ENCODE data around the gene MUC16.

Gene MUC16

GRCh38 chr19:9046694-9047093 lies 36.5 kb upstream of the MUC16 start:
- Histone ChIP-seq H3K27me3 (no peaks in the 10 kb centered on the region), H3K36me3 (no peaks in the 10 kb centered on the region), H3K9ac (no peak overlapping the region), H3K4me2 (peak overlapping the region in 5 of 11 experiments; percentile 5 to 33 (median 15); a peak in 5 of 22 replicates), H3K9me3 (replicated peaks in 1 of 11) (no peaks in the 10 kb centered on the region), H3K27ac (no peak overlapping the region), H3K4me3 (no peak overlapping the region), H4K20me1 (no peaks in the 10 kb centered on the region), H3K4me1 (peaks cover 0 to 12% (median 6%) of the 10 kb centered on the region in 10 experiments; a peak in 6 of 20 replicates)
- TF ChIP-seq Cebpa-rat (IDR thresholded peaks at IDR 0.05), result no peak

- Histone ChIP-seq H3K36me3 (no peaks in the 10 kb centered on the region), H3K9me3 (replicated peaks in 1 of 11) (no peaks in the 10 kb centered on the region), H3K4me2 (no peak overlapping the region), H3K4me3 (no peak overlapping the region), H3K27ac (no peak overlapping the region), H4K20me1 (no peaks in the 10 kb centered on the region), H3K27me3 (no peaks in the 10 kb centered on the region), H3K4me1 (peaks cover 0 to 12% (median 6%) of the 10 kb centered on the region in 10 experiments; a peak in 6 of 20 replicates), H3K9ac (no peak overlapping the region)
- TF ChIP-seq Cebpa-rat (IDR thresholded peaks at IDR 0.05), result no peak
Measured at GRCh38 chr19:9044449-9044848, 34.2 kb upstream of the MUC16 start.

- no peaks in the 10 kb centered on the region for H3K27me3 ChIP-seq
- no peaks in the 10 kb centered on the region for H3K36me3 ChIP-seq
- H3K27ac ChIP-seq, result no peak overlapping the region
- H3K4me3 ChIP-seq, result no peak overlapping the region
- no peak for TF ChIP-seq Cebpa-rat (IDR thresholded peaks at IDR 0.05)
- no peak overlapping the region for H3K9ac ChIP-seq
- no peak overlapping the region for H3K4me2 ChIP-seq
- H4K20me1 ChIP-seq, result no peaks in the 10 kb centered on the region
- peaks cover 0 to 12% (median 6%) of the 10 kb centered on the region in 10 experiments; a peak in 6 of 20 replicates for H3K4me1 ChIP-seq
- H3K9me3 ChIP-seq (replicated peaks in 1 of 11), result no peaks in the 10 kb centered on the region
Measured at GRCh38 chr19:9043524-9043923, 33.3 kb upstream of the MUC16 start.

GRCh38 chr19:9041023-9041422 lies 30.8 kb upstream of the MUC16 start:
- no peaks in the 10 kb centered on the region for H3K36me3 ChIP-seq
- no peak overlapping the region for H3K9ac ChIP-seq
- no peak overlapping the region for H3K4me3 ChIP-seq
- no peak overlapping the region for H3K27ac ChIP-seq
- no peak overlapping the region for H3K4me2 ChIP-seq
- H3K9me3 ChIP-seq (replicated peaks in 1 of 11), result no peaks in the 10 kb centered on the region
- peaks cover 0 to 4% (median 0%) of the 10 kb centered on the region in 10 experiments; a peak in 3 of 20 replicates for H3K4me1 ChIP-seq
- H4K20me1 ChIP-seq, result no peaks in the 10 kb centered on the region
- TF ChIP-seq Cebpa-rat (IDR thresholded peaks at IDR 0.05), result peak in 5 of 11 experiments; percentile 20 to 76 (median 31); a peak in 6 of 22 replicates
- no peaks in the 10 kb centered on the region for H3K27me3 ChIP-seq

GRCh38 chr19:9040131-9040530 lies 29.9 kb upstream of the MUC16 start:
- no peak overlapping the region for H3K4me3 ChIP-seq
- 0 out of 22 replicates have a peak overlapping the region, but pooled peaks of 1 of the 11 experiments have one; percentile 6 for H3K4me2 ChIP-seq
- H3K27ac ChIP-seq, result no peak overlapping the region
- no peaks in the 10 kb centered on the region for H3K36me3 ChIP-seq
- H3K9ac ChIP-seq, result no peak overlapping the region
- H3K27me3 ChIP-seq, result no peaks in the 10 kb centered on the region
- H3K4me1 ChIP-seq, result peaks cover 0 to 3% (median 0%) of the 10 kb centered on the region in 10 experiments; a peak in 1 of 20 replicates
- no peaks in the 10 kb centered on the region for H4K20me1 ChIP-seq
- TF ChIP-seq Cebpa-rat (IDR thresholded peaks at IDR 0.05), result no peak
- no peaks in the 10 kb centered on the region for H3K9me3 ChIP-seq (replicated peaks in 1 of 11)

GRCh38 chr19:9039728-9040127 lies 29.5 kb upstream of the MUC16 start:
- H3K4me2 ChIP-seq, result 0 out of 22 replicates have a peak overlapping the region, but pooled peaks of 1 of the 11 experiments have one; percentile 6
- H3K4me1 ChIP-seq, result peaks cover 0 to 7% (median 0%) of the 10 kb centered on the region in 10 experiments; a peak in 2 of 20 replicates
- TF ChIP-seq Cebpa-rat (IDR thresholded peaks at IDR 0.05), result no peak
- H4K20me1 ChIP-seq, result no peaks in the 10 kb centered on the region
- no peaks in the 10 kb centered on the region for H3K9me3 ChIP-seq (replicated peaks in 1 of 11)
- no peak overlapping the region for H3K27ac ChIP-seq
- H3K36me3 ChIP-seq, result no peaks in the 10 kb centered on the region
- no peak overlapping the region for H3K9ac ChIP-seq
- no peak overlapping the region for H3K4me3 ChIP-seq
- H3K27me3 ChIP-seq, result no peaks in the 10 kb centered on the region

GRCh38 chr19:9037400-9038062 lies 27.3 kb upstream of the MUC16 start:
- no peak for TF ChIP-seq Cebpa-rat (IDR thresholded peaks at IDR 0.05)
- Histone ChIP-seq H3K9ac (no peak overlapping the region), H3K36me3 (no peaks in the 10 kb centered on the region), H3K9me3 (replicated peaks in 1 of 11) (no peaks in the 10 kb centered on the region), H3K4me1 (peaks cover 0 to 11% (median 0%) of the 10 kb centered on the region in 10 experiments; a peak in 2 of 20 replicates), H3K4me2 (no peak overlapping the region), H3K4me3 (no peak overlapping the region), H4K20me1 (no peaks in the 10 kb centered on the region), H3K27me3 (no peaks in the 10 kb centered on the region), H3K27ac (no peak overlapping the region)

- H4K20me1 ChIP-seq, result no peaks in the 10 kb centered on the region
- no peaks in the 10 kb centered on the region for H3K9me3 ChIP-seq (replicated peaks in 1 of 11)
- H3K27me3 ChIP-seq, result no peaks in the 10 kb centered on the region
- no peak overlapping the region for H3K4me3 ChIP-seq
- H3K36me3 ChIP-seq, result no peaks in the 10 kb centered on the region
- peak overlapping the region in 2 of 11 experiments; percentile 3 to 15; a peak in 2 of 22 replicates for H3K4me2 ChIP-seq
- 0 out of 22 replicates have a peak overlapping the region, but pooled peaks of 1 of the 11 experiments have one; percentile 1 for H3K27ac ChIP-seq
- peaks cover 0 to 21% (median 7%) of the 10 kb centered on the region in 10 experiments; a peak in 12 of 20 replicates for H3K4me1 ChIP-seq
- no peak for TF ChIP-seq Cebpa-rat (IDR thresholded peaks at IDR 0.05)
- no peak overlapping the region for H3K9ac ChIP-seq
Measured at GRCh38 chr19:9032136-9032631, 22.0 kb upstream of the MUC16 start.

- Histone ChIP-seq H3K9me3 (replicated peaks in 1 of 11) (no peaks in the 10 kb centered on the region), H3K36me3 (no peaks in the 10 kb centered on the region), H3K27ac (no peak overlapping the region; a peak in 1 of 22 replicates), H3K4me1 (peaks cover 6 to 37% (median 25%) of the 10 kb centered on the region in 10 experiments), H3K27me3 (no peaks in the 10 kb centered on the region), H3K4me3 (no peak overlapping the region), H3K9ac (no peak overlapping the region), H4K20me1 (no peaks in the 10 kb centered on the region), H3K4me2 (no peak overlapping the region)
- no peak for TF ChIP-seq Cebpa-rat (IDR thresholded peaks at IDR 0.05)
Measured at GRCh38 chr19:9018163-9018875, 8.1 kb upstream of the MUC16 start.

Measured in BLaER1 treated with 17β-estradiol and CSF1 and Interleukin-3, amounts not matched to agents 10 nM and 100 nM (cell line).